Left renal cortex interstitium (tissue), 4 donors: ENCODE measurements around the gene RNF150. TPM values are rescaled to one million over a fixed set of nuclear protein-coding genes. Genes with fewer than 3 reads are reported as not detected.
"Not testable (repeated sequence)": the region's sequence is repeated elsewhere in the genome, so short reads cannot be mapped to it uniquely, and the experiment has no call there.

Source experiments
- DNase-seq, 4 donors: peaks; one replicate each; pipeline ENCODE4 v3.0.0-alpha.2; 2013; ENCODE audit warnings: low read depth in 4 of 4, low spot score in 2 of 4, missing footprints in 1 of 4
- polyA plus RNA-seq, 4 donors: library from polyadenylated mRNA; unstranded; fragments of 120-200 nt; gene quantifications; one replicate each; pipeline ENCODE4 v1.2.1, GENCODE V29; 2013; ENCODE audit not compliant: insufficient read length in 4 of 4

RNF150 gene
- polyA plus RNA-seq, 4 donors = 23.6 to 27.1 (median 26.2) TPM

DNA sequence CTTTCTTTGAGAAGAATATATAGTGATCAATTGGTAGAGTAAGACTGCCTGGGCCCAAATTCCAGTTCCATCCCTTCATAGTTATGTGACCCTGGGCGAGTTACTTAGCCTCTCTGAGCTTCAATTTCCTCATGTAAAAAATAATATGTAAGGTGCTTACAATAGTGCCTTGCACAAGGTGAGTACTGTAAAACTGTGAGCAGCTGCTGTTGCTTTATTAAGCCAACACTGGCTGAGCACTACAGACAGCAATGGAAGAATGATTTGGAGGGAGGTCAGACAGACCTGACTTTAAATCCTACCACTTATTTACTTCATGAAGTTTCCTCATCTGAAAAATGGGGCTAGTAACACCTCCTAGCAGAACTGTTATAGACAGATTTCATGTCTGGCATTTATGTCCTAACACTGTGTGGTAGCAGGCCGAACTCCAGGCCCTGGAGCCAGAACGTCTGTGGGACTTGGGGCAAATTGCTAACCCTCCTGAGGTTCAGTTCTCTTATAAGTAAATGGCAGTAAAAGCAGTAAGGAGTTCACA, 53.8 kb downstream of the RNF150 start:
- no peak for DNase-seq

GRCh38 chr4:141078871-141079270, 54.4 kb downstream of the RNF150 start:
- no peak for DNase-seq

- no peak for DNase-seq
These were observed 55.6 kb downstream of the RNF150 start for GRCh38 chr4:141077611-141078225.

- DNase-seq = no peak
These were observed 57.7 kb downstream of the RNF150 start for GRCh38 chr4:141075553-141075952.

- no peak for DNase-seq
These were observed 59.0 kb downstream of the RNF150 start for GRCh38 chr4:141074098-141074878.

- no peak for DNase-seq
These were observed 66.6 kb downstream of the RNF150 start for GRCh38 chr4:141066690-141067089.

DNA sequence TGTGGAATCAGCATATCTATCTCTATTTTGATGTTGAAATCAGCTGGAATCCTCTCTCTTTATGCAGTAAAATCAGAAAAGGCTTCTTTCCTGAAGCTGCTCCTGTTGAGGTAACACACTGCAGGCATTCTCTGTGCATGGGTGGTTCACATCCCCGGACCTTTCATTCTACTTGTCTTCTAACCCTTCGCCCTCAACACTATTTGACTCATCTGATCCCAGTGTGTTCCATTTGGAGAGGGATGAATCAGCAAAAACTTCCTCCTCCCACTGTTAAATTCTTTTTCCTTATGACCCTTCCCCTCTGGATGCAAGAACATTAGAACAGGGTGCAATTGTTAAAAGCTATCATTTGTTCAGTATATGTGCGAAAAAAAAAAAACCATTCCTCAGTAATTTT, 67.4 kb downstream of the RNF150 start:
- no peak for DNase-seq

- DNase-seq = no peak
These were observed 70.6 kb downstream of the RNF150 start for GRCh38 chr4:141062651-141063050.

- DNase-seq = no peak
These were observed 74.4 kb downstream of the RNF150 start for GRCh38 chr4:141058591-141059512.

DNA sequence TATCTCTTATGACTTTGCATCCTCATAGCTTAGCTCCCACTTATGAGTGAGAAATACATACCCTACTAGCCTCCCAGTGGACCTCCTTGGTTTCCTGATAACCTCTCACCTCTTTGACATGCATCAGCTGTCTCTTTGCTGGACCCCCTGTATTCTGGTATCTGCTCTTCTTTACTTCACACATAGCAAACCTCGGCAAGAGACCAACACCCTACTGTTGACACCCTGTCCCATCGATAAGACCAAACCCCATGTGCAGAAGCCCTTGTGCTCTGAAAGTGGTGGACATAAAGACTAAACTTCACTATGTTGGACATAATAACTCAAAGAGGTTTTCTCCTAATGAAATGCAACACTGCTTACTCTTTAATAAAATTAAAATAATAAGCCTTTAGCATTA, 75.7 kb downstream of the RNF150 start:
- no peak for DNase-seq

GRCh38 chr4:141056473-141056872, 76.8 kb downstream of the RNF150 start:
- no peak for DNase-seq

- DNase-seq = no peak
These were observed 78.8 kb downstream of the RNF150 start for GRCh38 chr4:141054446-141054845.

DNA sequence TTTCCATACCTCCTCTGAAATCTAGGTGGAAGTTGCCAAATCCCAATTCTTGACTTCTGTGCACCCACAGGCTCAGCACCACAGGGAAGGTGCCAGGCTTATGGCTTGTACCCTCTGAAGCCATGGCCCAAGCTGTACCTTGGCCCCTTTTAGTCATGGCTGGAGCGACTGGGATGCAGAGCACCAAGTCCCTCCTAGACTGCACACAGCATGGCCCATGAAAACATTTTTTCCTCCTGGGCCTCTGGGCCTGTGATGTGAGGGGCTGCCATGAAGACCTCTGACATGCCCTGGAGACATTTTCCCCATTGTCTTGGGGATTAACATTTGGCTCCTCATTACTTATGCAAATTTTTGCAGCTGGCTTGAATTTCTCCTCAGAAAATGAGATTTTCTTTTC, 82.3 kb downstream of the RNF150 start:
- DNase-seq = not testable (repeated sequence)

DNA sequence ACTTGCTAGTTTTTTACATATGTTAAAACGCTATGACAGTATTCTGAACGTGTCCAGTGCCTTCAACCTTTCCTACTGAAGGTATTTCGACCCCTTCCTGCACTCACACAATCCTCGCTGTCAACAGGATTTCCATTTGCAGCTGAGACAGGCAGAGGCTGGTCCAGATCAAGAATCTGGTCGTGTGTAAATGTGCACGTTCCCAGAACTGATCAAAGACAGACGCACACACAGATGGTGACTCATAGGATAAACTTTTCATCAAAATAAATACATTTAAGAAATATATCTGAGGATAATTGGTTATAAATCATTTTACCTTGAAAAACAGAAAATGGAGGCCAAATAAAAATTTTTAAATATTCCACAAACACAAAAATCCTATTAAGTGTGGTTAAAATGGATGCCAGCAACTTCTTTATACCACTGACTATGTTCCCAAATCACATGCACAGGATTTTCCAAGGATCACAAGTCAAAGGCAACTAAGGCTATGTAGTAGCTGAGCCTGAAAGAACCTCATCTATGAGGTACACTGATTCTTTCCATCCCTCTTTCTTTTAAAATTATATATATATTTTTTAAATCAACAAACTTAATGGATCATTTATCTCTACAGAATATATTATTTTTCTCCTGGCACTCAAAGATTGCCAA, 85.9 kb downstream of the RNF150 start:
- no peak for DNase-seq

DNA sequence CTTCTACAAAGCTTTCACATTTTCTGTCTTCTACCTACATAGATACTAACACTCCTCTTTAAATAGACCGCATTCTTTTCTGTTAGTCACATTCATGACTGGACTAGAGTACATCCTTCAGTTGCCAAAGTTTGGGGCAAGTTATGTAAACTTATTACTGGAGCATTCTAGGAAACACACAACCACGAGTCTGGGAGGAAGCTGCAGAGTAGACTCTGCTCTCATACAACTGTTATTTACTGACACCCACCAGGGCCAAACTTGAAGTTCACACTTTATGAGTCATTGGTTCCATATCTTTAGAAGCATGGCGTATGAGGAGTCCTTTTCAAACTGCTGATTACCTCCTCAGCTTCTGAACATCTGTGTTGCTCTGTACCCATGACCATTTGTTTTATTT, 87.0 kb downstream of the RNF150 start:
- DNase-seq = no peak

DNA sequence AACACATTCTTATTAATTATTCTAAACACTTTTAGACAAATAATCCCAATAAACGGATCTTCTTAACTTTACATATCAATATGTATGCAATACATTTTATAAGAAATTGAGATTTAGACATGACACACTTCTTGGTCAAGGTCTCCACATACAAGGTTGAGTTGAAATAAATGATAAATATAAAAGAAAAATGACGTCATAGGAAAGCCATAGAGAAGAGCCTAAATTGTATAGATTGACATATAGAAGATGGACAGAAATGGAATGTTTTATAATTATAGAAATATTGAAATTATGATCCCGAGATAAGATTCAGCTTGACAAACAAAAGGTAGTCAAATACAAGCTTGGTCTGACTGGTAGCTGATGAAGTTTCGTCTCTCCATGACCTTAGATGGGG, 87.4 kb downstream of the RNF150 start:
- no peak for DNase-seq

DNA sequence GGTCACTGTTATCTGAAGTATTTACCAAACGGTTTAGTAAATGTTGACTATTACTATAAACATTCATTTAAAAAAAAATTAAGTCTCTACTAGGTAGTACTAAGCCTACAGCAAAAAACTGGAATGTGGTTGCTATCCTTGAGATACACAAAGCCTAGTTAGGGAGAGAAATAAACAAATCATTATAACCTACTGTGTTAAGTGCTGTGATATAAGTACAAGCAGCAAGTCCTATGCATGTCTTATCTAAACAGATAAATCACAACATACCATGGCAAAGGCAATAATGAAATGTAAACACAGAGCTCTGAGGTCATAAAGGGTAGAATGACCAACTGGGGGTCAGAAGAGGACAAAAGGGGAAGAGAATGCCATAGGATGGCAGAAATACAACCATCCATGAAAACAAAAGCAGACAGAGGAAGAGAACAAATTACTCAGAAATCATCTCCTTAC, 92.2 kb downstream of the RNF150 start:
- no peak for DNase-seq

GRCh38 chr4:141039156-141039555, 94.1 kb downstream of the RNF150 start:
- no peak for DNase-seq

- no peak for DNase-seq
These were observed 94.8 kb downstream of the RNF150 start for GRCh38 chr4:141038428-141038827.

GRCh38 chr4:141037446-141037845, 95.8 kb downstream of the RNF150 start:
- DNase-seq = no peak
